Glutamatergic neuron (in vitro differentiated cells): ENCODE measurements around the gene LTB4R. TPM values are rescaled to one million over a fixed set of nuclear protein-coding genes. Genes with fewer than 3 reads are reported as not detected.
A peak's percentile ranks its signal among the peaks of the same experiment; 100 is the strongest.

Source experiments
- DNase-seq: peaks from one replicate; pipeline ENCODE4 v3.0.0; 2022
- H3K27ac Mint-ChIP-seq: one replicate; pipeline ENCODE4 v1.8.0; 2020; ENCODE audit warnings: mild to moderate bottlenecking, mixed read lengths, inconsistent platforms; ENCODE audit not compliant: unreplicated experiment
- H3K27me3 Mint-ChIP-seq: one replicate; pipeline ENCODE4 v1.8.0; 2020; ENCODE audit warnings: mild to moderate bottlenecking, moderate library complexity, mixed read lengths, inconsistent platforms; ENCODE audit not compliant: unreplicated experiment
- H3K36me3 Mint-ChIP-seq: one replicate; pipeline ENCODE4 v1.8.0; 2020; ENCODE audit warnings: mild to moderate bottlenecking, mixed read lengths, inconsistent platforms; ENCODE audit not compliant: unreplicated experiment
- H3K4me1 Mint-ChIP-seq: one replicate; pipeline ENCODE4 v1.8.0; 2020; ENCODE audit warnings: mild to moderate bottlenecking, low read depth, mixed read lengths, inconsistent platforms; ENCODE audit not compliant: unreplicated experiment
- H3K4me3 Mint-ChIP-seq: one replicate; pipeline ENCODE4 v1.8.0; 2020; ENCODE audit warnings: mild to moderate bottlenecking, mixed read lengths, inconsistent platforms; ENCODE audit not compliant: unreplicated experiment
- H3K9me3 Mint-ChIP-seq: one replicate; pipeline ENCODE4 v1.8.0; 2020; ENCODE audit warnings: mild to moderate bottlenecking, moderate library complexity, mixed read lengths, inconsistent platforms; ENCODE audit not compliant: unreplicated experiment
- total RNA-seq: library from RNA; stranded (reverse); fragmentation: NEBNext Ultra II Directional; extraction: Animal tissue kit (Norgen Biotek cat#: 25700); gene quantifications from one replicate; pipeline ENCODE4 v1.2.1, GENCODE V29; 2021; ENCODE audit not compliant: unreplicated experiment
- TF ChIP-seq, protein P1 (sequence below): fragments of 200-600 bp; sonication (generic); IDR thresholded peaks from one replicate; pipeline ENCODE4 v1.5.0; 2021; ENCODE audit not compliant: partially characterized antibody, unreplicated experiment

The LTB4R gene
- total RNA-seq, 1 donor from 2014 or later: 7.1 TPM

DNA sequence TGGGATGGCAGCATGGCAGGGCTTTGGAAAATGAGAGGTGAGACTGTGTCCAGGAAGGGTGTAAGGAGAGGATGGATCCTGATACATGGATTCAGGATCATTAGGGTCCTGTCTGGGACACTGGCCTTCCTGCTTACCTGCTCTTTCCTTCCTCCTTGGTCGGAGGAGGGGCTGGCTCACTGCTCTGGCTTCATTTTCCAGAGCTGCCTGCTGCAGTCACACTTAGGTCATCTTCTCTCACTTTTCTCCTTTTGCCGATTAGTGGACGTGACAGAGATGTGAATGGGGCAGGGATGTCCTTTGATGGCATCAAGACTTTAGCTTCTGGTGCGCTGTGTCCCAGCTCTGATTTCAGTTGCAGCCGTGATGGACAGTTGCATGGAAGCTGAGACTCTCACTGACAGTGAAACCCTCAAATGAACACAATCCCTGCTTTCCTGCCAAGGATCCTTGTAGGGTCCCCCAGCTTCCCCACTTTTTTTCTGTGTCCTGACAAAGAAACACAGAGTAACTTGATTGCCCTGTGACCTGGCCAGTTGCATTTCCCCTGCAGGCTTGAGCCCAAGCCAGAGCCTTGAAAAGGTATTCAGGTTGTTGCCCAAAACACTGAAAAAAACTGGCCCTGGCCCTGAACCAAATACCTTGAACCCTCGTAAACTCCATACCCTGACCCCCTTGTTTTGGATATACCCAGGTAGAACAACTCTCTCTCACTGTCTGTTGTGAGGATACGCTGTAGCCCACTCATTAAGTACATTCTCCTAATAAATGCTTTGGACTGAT, 2.8 kb upstream of the LTB4R start:
- no peak for DNase-seq
- H3K27ac Mint-ChIP-seq: no peak overlapping the region
- peaks cover 4% of the 10 kb centered on the region for H3K9me3 Mint-ChIP-seq
- H3K36me3 Mint-ChIP-seq: no peaks in the 10 kb centered on the region
- H3K4me1 Mint-ChIP-seq: peaks cover 2% of the 10 kb centered on the region
- H3K27me3 Mint-ChIP-seq: peaks cover 12% of the 10 kb centered on the region
- TF ChIP-seq, protein P1, sequence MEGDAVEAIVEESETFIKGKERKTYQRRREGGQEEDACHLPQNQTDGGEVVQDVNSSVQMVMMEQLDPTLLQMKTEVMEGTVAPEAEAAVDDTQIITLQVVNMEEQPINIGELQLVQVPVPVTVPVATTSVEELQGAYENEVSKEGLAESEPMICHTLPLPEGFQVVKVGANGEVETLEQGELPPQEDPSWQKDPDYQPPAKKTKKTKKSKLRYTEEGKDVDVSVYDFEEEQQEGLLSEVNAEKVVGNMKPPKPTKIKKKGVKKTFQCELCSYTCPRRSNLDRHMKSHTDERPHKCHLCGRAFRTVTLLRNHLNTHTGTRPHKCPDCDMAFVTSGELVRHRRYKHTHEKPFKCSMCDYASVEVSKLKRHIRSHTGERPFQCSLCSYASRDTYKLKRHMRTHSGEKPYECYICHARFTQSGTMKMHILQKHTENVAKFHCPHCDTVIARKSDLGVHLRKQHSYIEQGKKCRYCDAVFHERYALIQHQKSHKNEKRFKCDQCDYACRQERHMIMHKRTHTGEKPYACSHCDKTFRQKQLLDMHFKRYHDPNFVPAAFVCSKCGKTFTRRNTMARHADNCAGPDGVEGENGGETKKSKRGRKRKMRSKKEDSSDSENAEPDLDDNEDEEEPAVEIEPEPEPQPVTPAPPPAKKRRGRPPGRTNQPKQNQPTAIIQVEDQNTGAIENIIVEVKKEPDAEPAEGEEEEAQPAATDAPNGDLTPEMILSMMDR: no peak
- H3K4me3 Mint-ChIP-seq: no peak overlapping the region

DNA sequence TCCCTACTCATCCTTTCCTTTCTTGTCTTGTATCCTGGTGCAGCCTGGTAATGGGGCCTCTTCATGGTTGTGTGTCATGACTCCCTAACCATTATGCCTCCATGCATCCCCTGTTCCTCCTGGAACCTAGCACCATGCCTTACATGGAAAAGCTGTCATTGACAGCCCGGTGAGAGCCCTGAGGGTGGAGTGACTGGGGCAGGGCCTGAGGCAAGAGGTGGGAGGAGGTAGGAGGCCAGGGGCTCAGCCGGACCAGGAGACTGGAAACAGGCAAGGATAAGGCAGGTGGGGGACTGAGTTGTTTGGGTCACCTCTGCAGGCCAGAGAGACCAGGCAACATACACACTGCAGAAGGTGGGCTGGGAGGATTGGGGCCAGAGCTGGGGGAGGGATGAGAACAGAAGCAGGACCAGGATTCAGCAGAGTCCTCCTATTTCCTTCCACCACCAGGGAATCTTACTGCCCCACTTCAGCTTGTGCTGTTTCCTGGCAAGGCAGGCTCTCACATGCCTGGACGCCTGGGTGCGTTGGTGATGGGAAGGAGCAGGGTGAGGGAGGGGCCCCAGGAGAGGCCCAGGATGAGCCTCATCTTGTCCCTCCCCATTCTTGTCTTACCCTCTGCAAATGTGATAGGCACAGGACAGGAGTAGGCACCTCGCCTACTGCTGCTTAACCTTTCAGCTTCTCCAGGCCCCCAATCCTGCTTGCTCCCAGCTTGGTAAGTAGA, 1.6 kb upstream of the LTB4R start, which contains the start of gene LTB4R2:
LTB4R2 (plus strand) TSS at position 603 of the 727 bp plus-strand sequence. CDS start 525 bp downstream, outside the sequence.
- H3K27me3 Mint-ChIP-seq: peaks cover 14% of the 10 kb centered on the region
- no peak for DNase-seq
- H3K9me3 Mint-ChIP-seq: peaks cover 4% of the 10 kb centered on the region
- peak within 1 kb of the TSS; percentile 48 for H3K27ac Mint-ChIP-seq
- H3K36me3 Mint-ChIP-seq: no peaks in the 10 kb centered on the region
- peaks cover 2% of the 10 kb centered on the region for H3K4me1 Mint-ChIP-seq
- peak within 1 kb of the TSS; percentile 73 for H3K4me3 Mint-ChIP-seq
- TF ChIP-seq, protein P1: no peak

DNA sequence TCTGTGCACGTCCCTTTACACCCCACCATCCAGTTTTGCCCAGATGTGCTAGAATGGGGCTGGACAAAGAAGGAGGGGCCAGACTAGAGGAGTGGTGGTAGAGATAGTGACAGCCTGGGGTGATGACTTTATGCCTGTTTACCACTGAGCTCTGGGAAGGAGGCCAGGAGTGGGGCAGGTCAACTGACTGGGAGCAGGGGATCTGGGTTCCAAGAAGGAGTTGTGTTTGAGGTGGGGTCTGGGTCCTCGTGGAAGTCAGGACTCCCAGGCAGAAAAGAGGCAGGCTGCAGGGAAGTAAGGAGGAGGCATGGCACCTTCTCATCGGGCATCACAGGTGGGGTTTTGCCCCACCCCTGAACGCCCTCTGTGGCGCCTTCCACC, 1.0 kb upstream of the LTB4R start:
- DNase-seq: no peak
- H3K4me3 Mint-ChIP-seq: peak overlapping the region; percentile 73

DNA sequence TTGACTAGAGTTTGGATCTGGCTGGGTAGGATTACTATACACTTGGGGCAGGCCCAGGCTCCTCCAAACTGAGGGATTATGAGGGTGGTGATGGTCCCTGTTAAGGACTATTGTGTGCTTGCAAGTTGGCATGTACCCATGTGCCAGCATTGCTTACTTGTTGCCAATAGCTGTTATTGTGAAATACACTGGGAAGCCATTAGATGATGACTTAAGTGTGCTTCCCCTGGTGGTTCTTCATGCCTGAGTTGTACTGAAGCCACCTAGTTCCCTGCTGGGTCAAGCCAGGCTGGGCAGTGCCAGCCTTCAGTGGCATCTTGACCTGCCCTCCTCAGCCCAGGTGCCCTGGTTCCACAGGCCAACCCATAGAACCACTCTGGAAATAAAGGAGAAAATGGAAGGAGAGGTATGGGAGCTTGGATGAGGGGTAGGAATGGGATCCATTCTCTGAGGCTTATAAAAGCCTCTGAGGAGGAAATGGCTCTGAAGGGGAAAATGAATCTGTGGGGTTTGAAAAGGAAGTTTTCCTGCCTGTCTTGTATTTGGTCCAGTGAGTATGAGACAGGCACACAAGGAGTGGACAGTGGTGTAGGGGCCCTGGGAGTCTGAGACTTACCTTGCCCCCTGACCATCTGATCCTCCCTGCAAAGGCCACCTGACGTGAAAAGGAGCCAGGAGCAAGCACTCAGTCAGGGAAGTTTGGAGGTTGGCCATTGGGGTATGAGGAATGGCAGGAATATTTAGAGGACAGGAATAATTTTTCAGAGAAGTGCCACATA, 724 bp downstream of the LTB4R start:
- Mint-ChIP-seq H3K4me1 (peaks cover 2% of the 10 kb centered on the region), H3K4me3 (no peak overlapping the region), H3K9me3 (peaks cover 4% of the 10 kb centered on the region), H3K36me3 (no peaks in the 10 kb centered on the region), H3K27me3 (peaks cover 13% of the 10 kb centered on the region), H3K27ac (no peak overlapping the region)
- no peak for DNase-seq
- TF ChIP-seq, protein P1: no peak

More for the DNA sequence above, 1.0 kb upstream of the LTB4R start:
- peaks cover 15% of the 10 kb centered on the region for H3K27me3 Mint-ChIP-seq
- TF ChIP-seq, protein P1: no peak
- H3K27ac Mint-ChIP-seq: peak overlapping the region; percentile 48
- peaks cover 4% of the 10 kb centered on the region for H3K9me3 Mint-ChIP-seq
- H3K36me3 Mint-ChIP-seq: no peaks in the 10 kb centered on the region
- H3K4me1 Mint-ChIP-seq: peaks cover 2% of the 10 kb centered on the region
